ENCODE measurements around the gene STAT5B. TPM values are rescaled to one million over a fixed set of nuclear protein-coding genes. Genes with fewer than 3 reads are reported as not detected.
"Not testable (repeated sequence)": the region's sequence is repeated elsewhere in the genome, so short reads cannot be mapped to it uniquely, and the experiment has no call there.

The STAT5B gene
- total RNA-seq, 1 donor from 2014 or later: 46.8 TPM

GRCh38 chr17:42266462-42266861, 9.7 kb downstream of the STAT5B start:
- Mint-ChIP-seq H3K4me3 (ENCODE audit: low read depth) (no peak overlapping the region), H3K9me3 (ENCODE audit: low read depth) (no peaks in the 10 kb centered on the region), H3K4me1 (ENCODE audit: low read depth) (no peaks in the 10 kb centered on the region), H3K27me3 (no peaks in the 10 kb centered on the region), H3K36me3 (ENCODE audit: insufficient read depth) (peaks cover 1% of the 10 kb centered on the region), H3K27ac (no peak overlapping the region)
- TF ChIP-seq CTCF (IDR thresholded peaks at IDR 0.05; ENCODE audit: unreplicated experiment): no peak
- DNase-seq (ENCODE audit: low spot score, unreplicated experiment): no peak

- H3K9me3 Mint-ChIP-seq (ENCODE audit: low read depth); H3K27ac Mint-ChIP-seq; H3K4me1 Mint-ChIP-seq (ENCODE audit: low read depth); H3K36me3 Mint-ChIP-seq (ENCODE audit: insufficient read depth); H3K4me3 Mint-ChIP-seq (ENCODE audit: low read depth); H3K27me3 Mint-ChIP-seq; DNase-seq (ENCODE audit: low spot score, unreplicated experiment): not testable (repeated sequence)
These were observed 11.8 kb downstream of the STAT5B start for GRCh38 chr17:42264366-42264765.

- Mint-ChIP-seq H3K27me3 (no peaks in the 10 kb centered on the region), H3K9me3 (ENCODE audit: low read depth) (no peaks in the 10 kb centered on the region), H3K4me1 (ENCODE audit: low read depth) (peaks cover 1% of the 10 kb centered on the region), H3K36me3 (ENCODE audit: insufficient read depth) (peaks cover 1% of the 10 kb centered on the region), H3K27ac (no peak overlapping the region), H3K4me3 (ENCODE audit: low read depth) (no peak overlapping the region)
- TF ChIP-seq CTCF (IDR thresholded peaks at IDR 0.05; ENCODE audit: unreplicated experiment): no peak
- no peak for DNase-seq (ENCODE audit: low spot score, unreplicated experiment)
These were observed 15.9 kb downstream of the STAT5B start for GRCh38 chr17:42260318-42260717.

GRCh38 chr17:42255445-42255844, 20.7 kb downstream of the STAT5B start:
- Mint-ChIP-seq H3K4me3 (ENCODE audit: low read depth) (no peak overlapping the region), H3K36me3 (ENCODE audit: insufficient read depth) (no peaks in the 10 kb centered on the region), H3K27me3 (no peaks in the 10 kb centered on the region), H3K27ac (no peak overlapping the region), H3K9me3 (ENCODE audit: low read depth) (no peaks in the 10 kb centered on the region), H3K4me1 (ENCODE audit: low read depth) (peaks cover 6% of the 10 kb centered on the region)
- DNase-seq (ENCODE audit: low spot score, unreplicated experiment): no peak
- no peak for TF ChIP-seq CTCF (IDR thresholded peaks at IDR 0.05; ENCODE audit: unreplicated experiment)

- Mint-ChIP-seq H3K27ac (no peak overlapping the region), H3K27me3 (no peaks in the 10 kb centered on the region), H3K9me3 (ENCODE audit: low read depth) (no peaks in the 10 kb centered on the region), H3K36me3 (ENCODE audit: insufficient read depth) (no peaks in the 10 kb centered on the region), H3K4me1 (ENCODE audit: low read depth) (peaks cover 7% of the 10 kb centered on the region), H3K4me3 (ENCODE audit: low read depth) (no peak overlapping the region)
- no peak for TF ChIP-seq CTCF (IDR thresholded peaks at IDR 0.05; ENCODE audit: unreplicated experiment)
- DNase-seq (ENCODE audit: low spot score, unreplicated experiment): no peak
These were observed 22.6 kb downstream of the STAT5B start for GRCh38 chr17:42253578-42253977.

GRCh38 chr17:42252597-42253550, 23.3 kb downstream of the STAT5B start:
- Mint-ChIP-seq H3K27me3 (no peaks in the 10 kb centered on the region), H3K36me3 (ENCODE audit: insufficient read depth) (no peaks in the 10 kb centered on the region), H3K4me1 (ENCODE audit: low read depth) (peaks cover 9% of the 10 kb centered on the region), H3K9me3 (ENCODE audit: low read depth) (no peaks in the 10 kb centered on the region), H3K27ac (no peak overlapping the region), H3K4me3 (ENCODE audit: low read depth) (no peak overlapping the region)
- TF ChIP-seq CTCF (IDR thresholded peaks at IDR 0.05; ENCODE audit: unreplicated experiment): no peak
- DNase-seq (ENCODE audit: low spot score, unreplicated experiment): no peak

All from progenitor cell of endocrine pancreas (in vitro differentiated cells).